ENCODE data around the gene MORC1. TPM values are rescaled to one million over a fixed set of nuclear protein-coding genes. Genes with fewer than 3 reads are reported as not detected.

Gene MORC1
- total RNA-seq, 2 donors from 2014 or later = not detected

- H3K27me3 ChIP-seq (replicated peaks; ENCODE audit: insufficient read depth) = no peaks in the 10 kb centered on the region
- no peak overlapping the region for H3K27ac ChIP-seq
- no peaks in the 10 kb centered on the region for H3K4me1 ChIP-seq (ENCODE audit: control insufficient read depth in 1 of 2, low read depth in 2 of 2)
- no peaks in the 10 kb centered on the region for H3K9me3 ChIP-seq
- no peak for TF ChIP-seq CTCF (IDR thresholded peaks at IDR 0.05)
- no peak overlapping the region for H3K4me3 ChIP-seq
- no peak for ATAC-seq (ENCODE audit: insufficient number of reproducible peaks, low FRiP score, low read depth)
- no peaks in the 10 kb centered on the region for H3K36me3 ChIP-seq
- no peak for DNase-seq (ENCODE audit: low spot score)
Measured at GRCh38 chr3:108998436-108998835, 119.5 kb downstream of the MORC1 start.

- no peak for TF ChIP-seq CTCF (IDR thresholded peaks at IDR 0.05)
- no peak for ATAC-seq (ENCODE audit: insufficient number of reproducible peaks, low FRiP score, low read depth)
- H3K27me3 ChIP-seq (replicated peaks; ENCODE audit: insufficient read depth) = no peaks in the 10 kb centered on the region
- no peaks in the 10 kb centered on the region for H3K36me3 ChIP-seq
- no peak overlapping the region for H3K27ac ChIP-seq
- no peaks in the 10 kb centered on the region for H3K9me3 ChIP-seq
- H3K4me3 ChIP-seq = no peak overlapping the region
- H3K4me1 ChIP-seq (ENCODE audit: control insufficient read depth in 1 of 2, low read depth in 2 of 2) = no peaks in the 10 kb centered on the region
- DNase-seq (ENCODE audit: low spot score) = no peak
Measured at GRCh38 chr3:108985844-108986243, 132.1 kb downstream of the MORC1 start.

- no peaks in the 10 kb centered on the region for H3K36me3 ChIP-seq
- DNase-seq (ENCODE audit: low spot score) (no peak), ATAC-seq (ENCODE audit: insufficient number of reproducible peaks, low FRiP score, low read depth) (no peak)
- no peaks in the 10 kb centered on the region for H3K27me3 ChIP-seq (replicated peaks; ENCODE audit: insufficient read depth)
- no peak for TF ChIP-seq CTCF (IDR thresholded peaks at IDR 0.05)
- H3K4me1 ChIP-seq (ENCODE audit: control insufficient read depth in 1 of 2, low read depth in 2 of 2) = no peaks in the 10 kb centered on the region
- H3K27ac ChIP-seq = no peak overlapping the region
- no peaks in the 10 kb centered on the region for H3K9me3 ChIP-seq
- H3K4me3 ChIP-seq = no peak overlapping the region
Measured at GRCh38 chr3:108983051-108983450, 134.9 kb downstream of the MORC1 start.

- no peak for DNase-seq (ENCODE audit: low spot score)
- Histone ChIP-seq H3K27me3 (replicated peaks; ENCODE audit: insufficient read depth) (no peaks in the 10 kb centered on the region), H3K9me3 (no peaks in the 10 kb centered on the region), H3K4me3 (no peak overlapping the region), H3K36me3 (no peaks in the 10 kb centered on the region), H3K27ac (no peak overlapping the region), H3K4me1 (ENCODE audit: control insufficient read depth in 1 of 2, low read depth in 2 of 2) (no peaks in the 10 kb centered on the region)
- TF ChIP-seq CTCF (IDR thresholded peaks at IDR 0.05) = no peak
- ATAC-seq (ENCODE audit: insufficient number of reproducible peaks, low FRiP score, low read depth) = no peak
Measured at GRCh38 chr3:108976058-108976457, 141.9 kb downstream of the MORC1 start.

GRCh38 chr3:108973019-108973418, 144.9 kb downstream of the MORC1 start:
- TF ChIP-seq CTCF (IDR thresholded peaks at IDR 0.05) = no peak
- H3K4me3 ChIP-seq = no peak overlapping the region
- no peak for ATAC-seq (ENCODE audit: insufficient number of reproducible peaks, low FRiP score, low read depth)
- H3K36me3 ChIP-seq = no peaks in the 10 kb centered on the region
- H3K9me3 ChIP-seq = no peaks in the 10 kb centered on the region
- no peak for DNase-seq (ENCODE audit: low spot score)
- H3K4me1 ChIP-seq (ENCODE audit: control insufficient read depth in 1 of 2, low read depth in 2 of 2) = no peaks in the 10 kb centered on the region
- H3K27me3 ChIP-seq (replicated peaks; ENCODE audit: insufficient read depth) = no peaks in the 10 kb centered on the region
- H3K27ac ChIP-seq = no peak overlapping the region
